ENCODE results near the gene KCND2. TPM values are rescaled to one million over a fixed set of nuclear protein-coding genes. Genes with fewer than 3 reads are reported as not detected.

Gene KCND2
- total RNA-seq, 2 experiments from 2014 or later: not detected

GRCh38 chr7:120456699-120457098, 183.7 kb downstream of the KCND2 start:
- POLR2A ChIA-PET: no interaction called here
- H3K4me3 Mint-ChIP-seq: no peak overlapping the region
- no peak for TF ChIP-seq CTCF (IDR thresholded peaks at IDR 0.05)
- no peak overlapping the region for H3K27ac Mint-ChIP-seq
- DNase-seq (no peak), ATAC-seq (no peak)
- intact Hi-C loops (cut with micrococcal nuclease): no loop called here
- H3K27me3 Mint-ChIP-seq: no peaks in the 10 kb centered on the region
- H3K4me1 Mint-ChIP-seq (ENCODE audit: low read depth): no peaks in the 10 kb centered on the region
- peaks cover 21% of the 10 kb centered on the region for H3K9me3 Mint-ChIP-seq
- no peaks in the 10 kb centered on the region for H3K36me3 Mint-ChIP-seq (ENCODE audit: low read depth)
- CTCF ChIA-PET: no interaction called here

DNA sequence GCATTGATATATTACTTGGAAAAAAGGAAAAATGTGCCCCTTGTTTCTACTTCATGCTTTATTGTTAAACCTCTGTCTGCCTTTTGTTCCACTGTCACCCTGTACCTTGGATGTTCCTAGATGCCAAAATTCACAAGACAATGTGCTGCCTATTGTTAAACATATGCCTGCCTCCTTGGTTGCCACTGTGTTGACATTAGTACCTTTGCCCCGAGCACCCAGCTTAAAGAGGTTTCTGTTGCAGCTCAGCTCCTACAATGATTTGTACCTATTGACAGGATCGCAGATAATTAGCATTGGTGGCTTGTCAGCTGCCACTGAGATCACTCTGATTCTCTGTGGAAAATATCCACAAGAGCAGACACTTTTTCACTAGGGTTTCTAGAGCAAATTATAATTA, 188.0 kb downstream of the KCND2 start:
- Mint-ChIP-seq H3K4me1 (ENCODE audit: low read depth) (no peaks in the 10 kb centered on the region), H3K4me3 (no peak overlapping the region), H3K27ac (no peak overlapping the region), H3K27me3 (no peaks in the 10 kb centered on the region), H3K9me3 (peaks cover 8% of the 10 kb centered on the region), H3K36me3 (ENCODE audit: low read depth) (no peaks in the 10 kb centered on the region)
- DNase-seq (no peak), ATAC-seq (no peak)
- ChIA-PET POLR2A (interaction anchor here (0.6 kb wide), 1 partner anchor 25 kb away, joined by 3 read pairs; no protein-coding TSS in a partner anchor), CTCF (no interaction called here)
- intact Hi-C loops (cut with micrococcal nuclease): no loop called here
- TF ChIP-seq CTCF (IDR thresholded peaks at IDR 0.05): no peak

GRCh38 chr7:120462991-120463390, 190.0 kb downstream of the KCND2 start:
- no peaks in the 10 kb centered on the region for H3K9me3 Mint-ChIP-seq
- TF ChIP-seq CTCF (IDR thresholded peaks at IDR 0.05): no peak
- no peaks in the 10 kb centered on the region for H3K36me3 Mint-ChIP-seq (ENCODE audit: low read depth)
- POLR2A ChIA-PET: no interaction called here
- DNase-seq (no peak), ATAC-seq (no peak)
- intact Hi-C loops (cut with micrococcal nuclease): no loop called here
- no peaks in the 10 kb centered on the region for H3K27me3 Mint-ChIP-seq
- CTCF ChIA-PET: no interaction called here
- H3K4me3 Mint-ChIP-seq: no peak overlapping the region
- H3K27ac Mint-ChIP-seq: no peak overlapping the region
- no peaks in the 10 kb centered on the region for H3K4me1 Mint-ChIP-seq (ENCODE audit: low read depth)

GRCh38 chr7:120464104-120464503, 191.1 kb downstream of the KCND2 start:
- Mint-ChIP-seq H3K9me3 (no peaks in the 10 kb centered on the region), H3K36me3 (ENCODE audit: low read depth) (no peaks in the 10 kb centered on the region), H3K27ac (no peak overlapping the region), H3K4me1 (ENCODE audit: low read depth) (no peaks in the 10 kb centered on the region), H3K27me3 (no peaks in the 10 kb centered on the region), H3K4me3 (no peak overlapping the region)
- ChIA-PET CTCF (interaction anchor here (1.2 kb wide), 1 partner anchor 21 kb away, joined by 3 read pairs; no protein-coding TSS in a partner anchor), POLR2A (no interaction called here)
- intact Hi-C loops (cut with micrococcal nuclease): no loop called here
- ATAC-seq: no peak
- DNase-seq: no peak
- no peak for TF ChIP-seq CTCF (IDR thresholded peaks at IDR 0.05)

DNA sequence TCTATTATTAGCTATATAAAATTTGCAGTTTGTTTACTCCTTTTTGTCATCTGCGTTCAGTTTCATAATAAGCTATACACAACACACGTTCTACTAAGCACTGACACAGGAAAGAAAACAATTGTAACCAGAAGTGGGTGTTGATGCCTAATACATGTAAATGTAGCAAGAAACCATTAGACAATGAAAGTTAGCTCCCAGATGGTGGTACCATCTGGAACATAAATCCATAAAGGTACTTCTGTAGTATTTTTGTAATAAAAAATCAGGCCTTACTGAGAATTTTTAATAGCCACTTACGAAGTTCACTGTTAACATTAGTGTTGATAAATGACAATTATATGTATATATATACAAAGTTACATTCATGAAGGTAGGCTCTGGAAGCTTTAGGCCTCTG, 194.7 kb downstream of the KCND2 start:
- H3K36me3 Mint-ChIP-seq (ENCODE audit: low read depth): no peaks in the 10 kb centered on the region
- H3K9me3 Mint-ChIP-seq: no peaks in the 10 kb centered on the region
- no peak for TF ChIP-seq CTCF (IDR thresholded peaks at IDR 0.05)
- no peaks in the 10 kb centered on the region for H3K27me3 Mint-ChIP-seq
- no peaks in the 10 kb centered on the region for H3K4me1 Mint-ChIP-seq (ENCODE audit: low read depth)
- POLR2A ChIA-PET: no interaction called here
- H3K4me3 Mint-ChIP-seq: no peak overlapping the region
- DNase-seq: no peak
- no peak for ATAC-seq
- no peak overlapping the region for H3K27ac Mint-ChIP-seq
- intact Hi-C loops (cut with micrococcal nuclease): no loop called here
- CTCF ChIA-PET: no interaction called here

Data from activated CD8-positive, alpha-beta T cell treated with anti-CD3 and anti-CD28 coated beads for 36 hours (primary cell).